HG02938 (cell line): Measurements from ENCODE around the gene MMS22L.

Source experiments
- ATAC-seq: cut with Tn5 transposase; IDR thresholded peaks from one replicate; pipeline ENCODE4 v1.9.1; 2021; ENCODE audit warnings: mild to moderate bottlenecking, moderate library complexity; ENCODE audit not compliant: unreplicated experiment

MMS22L gene

DNA sequence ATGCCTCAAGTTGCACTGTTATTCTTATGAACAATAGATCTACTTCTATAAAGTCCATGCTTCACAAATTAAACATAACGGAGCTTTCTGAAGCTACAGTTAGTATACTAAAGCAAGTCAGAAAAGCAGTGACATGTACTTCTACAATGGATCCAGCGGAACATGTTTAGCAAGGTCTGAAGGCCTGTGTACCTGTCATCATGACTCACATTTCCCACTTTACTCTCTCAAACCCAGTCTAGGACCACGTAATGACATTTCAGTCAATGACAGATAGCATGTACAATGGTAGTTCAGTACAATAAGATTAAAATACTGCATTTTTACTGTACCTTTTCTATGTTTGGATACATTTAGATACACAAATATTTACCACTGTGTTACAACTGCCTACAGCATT, 132.1 kb downstream of the MMS22L start:
- ATAC-seq = no peak

DNA sequence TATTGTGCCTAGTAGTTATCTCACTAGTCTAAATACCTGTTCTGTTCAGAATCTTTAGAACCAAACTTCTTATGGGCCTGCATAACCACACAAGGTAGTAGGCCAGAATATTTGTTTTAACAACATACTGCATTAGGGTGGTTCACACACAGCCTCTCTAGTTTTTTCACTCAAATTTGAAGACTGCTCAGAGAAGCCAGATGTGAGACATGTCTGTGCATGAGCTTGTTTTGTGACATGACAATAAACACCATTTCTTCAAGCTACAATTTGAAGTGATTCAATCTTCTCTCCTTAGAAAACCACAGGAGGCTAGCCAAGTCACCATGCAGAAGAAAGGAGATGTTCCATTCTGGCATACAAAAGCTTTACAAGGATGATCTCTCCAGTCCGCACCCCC, 135.6 kb downstream of the MMS22L start:
- ATAC-seq = no peak

GRCh38 chr6:97145691-97146090, 137.3 kb downstream of the MMS22L start:
- ATAC-seq = no peak

DNA sequence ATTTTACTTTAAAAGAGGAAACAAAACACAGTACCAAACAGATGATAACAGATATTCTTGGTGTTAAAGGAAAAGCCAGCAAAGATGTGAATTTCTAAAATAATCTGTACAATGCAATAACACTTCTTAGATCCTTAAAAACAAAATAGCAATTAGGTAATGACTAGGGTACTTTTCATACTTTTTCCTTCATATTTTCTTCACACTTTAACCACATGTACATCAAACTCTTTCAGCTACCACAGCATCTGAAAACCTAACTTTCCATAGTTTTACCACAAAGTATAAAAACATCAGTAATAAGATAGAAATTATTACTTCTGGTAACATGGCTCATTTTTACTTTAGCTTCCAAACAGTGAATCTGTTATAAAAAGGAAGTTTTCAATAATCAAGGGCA, 141.3 kb downstream of the MMS22L start:
- ATAC-seq = no peak

GRCh38 chr6:97138581-97138980, 144.4 kb downstream of the MMS22L start:
- ATAC-seq = no peak

DNA sequence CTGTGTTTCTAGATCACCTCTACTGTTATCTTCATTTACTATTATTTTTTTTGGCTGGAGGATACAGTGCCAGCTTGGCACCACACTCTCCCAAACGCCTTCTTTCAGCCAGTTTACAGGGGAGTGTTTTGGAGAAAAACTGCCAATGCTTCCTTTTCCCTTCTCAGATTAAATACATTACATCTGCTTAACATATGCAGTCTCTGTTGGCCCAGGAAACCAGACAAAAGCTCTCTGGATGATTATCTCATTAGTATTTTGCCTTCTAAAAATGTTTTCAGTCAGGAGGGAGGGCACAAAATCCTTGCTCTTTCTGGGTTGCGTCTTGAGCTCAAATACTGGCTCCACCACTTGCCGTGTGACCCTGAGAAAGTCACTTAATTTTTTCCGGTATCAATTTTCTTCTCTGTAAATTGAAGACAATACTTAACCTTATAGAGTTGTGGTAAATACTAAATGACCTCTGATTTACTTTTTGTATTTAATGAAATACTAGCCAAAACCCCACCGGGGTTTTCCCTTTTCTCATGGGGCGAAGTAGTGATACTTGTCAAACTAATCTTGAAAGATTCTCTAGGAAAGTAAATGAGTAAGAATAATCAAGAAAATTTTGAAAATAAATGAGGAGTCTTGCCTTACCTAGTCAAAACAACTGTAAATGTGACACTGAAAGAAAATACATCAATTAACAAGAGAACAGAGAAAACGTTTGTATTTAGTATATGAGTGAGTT, 146.2 kb downstream of the MMS22L start:
- peak; percentile 55 for ATAC-seq

DNA sequence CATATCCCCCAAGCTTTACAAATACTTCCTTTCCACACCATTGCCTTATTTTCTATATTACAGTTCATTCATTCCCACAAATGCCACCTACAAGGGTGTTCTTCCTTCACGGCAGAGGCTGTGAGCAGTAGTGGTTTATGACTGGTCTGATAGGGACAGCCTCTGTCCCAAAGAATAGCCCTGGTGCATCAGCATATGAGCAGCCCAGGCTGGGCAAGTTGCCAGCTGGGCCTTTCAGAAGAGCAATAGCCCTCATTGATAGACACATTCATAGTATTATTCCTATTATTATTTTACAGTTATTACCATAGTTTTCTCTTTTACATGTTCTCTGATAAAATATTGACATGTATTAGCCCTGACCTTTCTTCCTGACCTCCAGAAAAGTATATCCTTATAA, 149.9 kb downstream of the MMS22L start:
- no peak for ATAC-seq

- no peak for ATAC-seq
These were observed 153.9 kb downstream of the MMS22L start for GRCh38 chr6:97129106-97129505.

DNA sequence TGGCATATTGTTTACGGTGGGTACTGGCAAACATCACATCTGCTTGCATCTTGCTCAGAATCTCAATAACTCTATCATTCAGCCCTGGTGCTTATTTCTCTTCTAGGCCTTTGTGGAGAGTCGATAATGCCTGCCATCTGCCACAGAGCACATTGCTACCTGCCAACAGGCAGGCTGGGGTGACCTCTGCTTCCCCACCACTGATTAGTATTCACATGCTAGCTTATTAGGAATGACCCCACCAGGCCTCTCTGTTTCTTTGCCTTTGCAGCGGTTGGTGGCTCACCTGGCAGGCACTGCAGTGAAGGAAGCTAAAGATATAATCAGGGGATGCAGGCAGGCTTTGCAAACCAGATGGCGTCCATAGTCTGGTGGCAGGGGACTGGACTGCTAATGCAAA, 154.5 kb downstream of the MMS22L start:
- ATAC-seq = no peak

DNA sequence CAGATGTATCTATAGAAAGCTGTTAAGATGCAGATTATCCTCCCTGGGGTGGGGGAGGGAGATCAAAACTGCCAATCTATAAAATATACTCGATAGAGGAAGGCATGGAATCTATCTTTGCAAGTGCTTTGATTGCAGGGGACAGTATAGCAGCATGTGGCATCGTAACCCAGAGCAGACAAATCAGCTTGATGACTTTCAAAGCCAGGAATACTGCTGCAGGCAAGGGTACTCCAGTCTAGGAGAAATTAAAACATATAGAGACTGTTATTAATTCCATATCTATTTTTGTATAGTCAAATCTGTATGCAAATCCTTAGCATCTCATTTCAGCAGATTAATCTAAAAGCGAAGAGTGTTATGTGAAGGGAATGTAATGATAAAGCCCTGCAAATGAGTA, 159.4 kb downstream of the MMS22L start:
- ATAC-seq = no peak

DNA sequence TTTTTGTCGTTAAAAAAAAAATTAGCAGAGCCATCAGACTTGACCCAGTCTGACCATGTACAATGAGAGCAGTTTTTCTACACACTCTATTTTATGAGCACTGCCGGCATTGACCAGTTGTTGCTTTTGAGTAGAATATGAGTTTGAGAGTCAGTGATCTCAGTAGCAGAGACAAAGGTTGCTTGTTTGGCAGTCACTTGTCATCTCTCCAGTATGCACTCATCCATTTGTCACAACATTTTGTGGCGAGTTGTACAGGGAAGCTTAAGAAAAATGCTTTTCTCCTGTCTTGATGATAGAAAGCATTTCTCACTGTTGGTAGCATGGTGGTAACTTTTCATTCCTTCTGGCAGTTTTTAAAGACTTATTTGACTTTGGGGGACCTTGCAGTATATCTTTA, 159.9 kb downstream of the MMS22L start:
- no peak for ATAC-seq

GRCh38 chr6:97120511-97120910, 162.5 kb downstream of the MMS22L start:
- no peak for ATAC-seq

DNA sequence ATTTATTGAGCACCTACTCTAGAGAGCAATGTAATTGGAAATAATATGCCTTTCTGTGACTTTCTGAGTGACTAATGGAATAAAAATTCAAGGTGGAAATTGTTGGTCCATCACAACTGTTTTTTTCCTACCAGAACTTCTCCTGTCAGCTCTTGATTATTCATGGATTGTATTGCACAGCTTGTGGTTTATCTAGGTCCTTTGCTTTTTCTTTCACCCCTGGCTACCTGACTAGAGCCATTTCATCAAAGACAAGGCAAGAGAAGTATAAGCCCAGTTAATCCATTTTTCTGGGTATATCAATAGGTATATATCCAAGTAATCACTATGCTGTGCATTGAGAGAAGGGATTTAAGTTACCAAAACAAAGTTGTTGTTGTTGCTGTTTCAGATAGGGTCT, 168.4 kb downstream of the MMS22L start:
- no peak for ATAC-seq

GRCh38 chr6:97113170-97113569, 169.8 kb downstream of the MMS22L start:
- ATAC-seq = no peak

DNA sequence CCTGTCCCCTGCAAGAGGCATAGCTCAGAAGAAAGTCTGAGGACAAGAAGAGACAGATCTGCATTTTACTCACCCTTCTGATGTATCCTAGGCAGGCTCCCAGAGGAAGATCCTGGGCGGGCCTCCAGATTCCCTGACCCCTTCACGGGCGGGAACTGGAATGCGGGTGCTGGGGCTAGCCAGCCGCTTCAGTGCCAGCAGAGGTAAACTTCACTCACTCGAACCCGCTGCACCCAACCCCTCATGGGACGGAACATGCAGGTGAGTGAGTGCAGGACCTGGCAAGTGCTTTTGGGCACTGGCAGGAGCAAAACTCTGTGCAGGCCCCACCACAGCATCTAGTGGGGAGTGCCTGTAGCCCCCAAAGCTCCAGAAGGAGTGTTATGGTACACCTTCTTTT, 171.8 kb downstream of the MMS22L start:
- ATAC-seq = no peak

- ATAC-seq = no peak
These were observed 172.4 kb downstream of the MMS22L start for GRCh38 chr6:97110626-97111025.

DNA sequence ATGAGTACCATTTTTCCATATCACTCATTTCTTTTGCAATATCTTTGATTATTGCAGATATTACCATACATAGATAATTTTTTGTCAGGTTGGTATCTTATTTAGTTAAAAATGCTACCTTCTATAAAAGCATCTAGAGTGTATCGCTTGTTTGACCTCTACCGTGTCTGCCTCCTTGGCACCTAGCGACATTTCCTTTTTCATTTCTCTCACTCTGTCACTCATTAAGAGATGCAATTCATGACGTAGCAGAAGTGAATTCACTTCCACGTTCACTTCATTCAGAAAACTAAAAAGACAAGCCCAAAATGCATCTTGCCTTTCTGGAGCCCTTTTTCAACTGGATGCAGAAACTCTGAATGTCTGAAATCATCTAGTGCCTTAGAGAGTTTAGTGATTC, 172.9 kb downstream of the MMS22L start:
- no peak for ATAC-seq

GRCh38 chr6:97109444-97109843, 173.6 kb downstream of the MMS22L start:
- ATAC-seq = no peak

DNA sequence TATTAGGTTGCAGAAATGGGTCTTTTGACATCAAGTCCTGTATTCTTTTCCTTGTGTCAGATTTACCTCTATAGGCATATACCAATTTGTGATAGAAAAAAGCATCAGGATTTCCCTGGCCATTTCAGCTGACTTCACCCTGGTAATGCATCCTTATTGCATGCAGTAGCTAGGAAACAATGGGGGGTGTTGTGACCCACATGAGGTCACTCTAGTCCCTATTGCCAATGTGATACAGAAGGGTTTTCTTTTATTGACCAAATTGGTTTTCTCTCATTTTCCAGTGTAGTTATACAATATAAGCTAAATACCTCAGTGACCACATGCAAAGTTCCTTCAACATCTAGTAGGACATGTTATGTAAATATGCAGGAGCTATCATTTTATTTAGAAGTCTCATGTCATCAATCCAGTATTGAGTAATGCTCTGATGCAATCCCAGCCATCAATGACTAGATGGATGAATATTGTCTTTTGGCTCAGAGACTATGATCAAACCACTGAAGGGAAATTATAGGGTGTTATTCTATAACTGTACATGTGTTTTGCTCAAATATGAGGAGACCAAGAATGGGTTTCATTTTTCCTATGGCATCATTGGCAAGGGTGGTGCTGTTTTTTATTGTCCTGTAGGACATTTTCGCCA, 180.7 kb downstream of the MMS22L start:
- ATAC-seq = no peak

- ATAC-seq = no peak
These were observed 182.3 kb downstream of the MMS22L start for GRCh38 chr6:97100696-97101095.

DNA sequence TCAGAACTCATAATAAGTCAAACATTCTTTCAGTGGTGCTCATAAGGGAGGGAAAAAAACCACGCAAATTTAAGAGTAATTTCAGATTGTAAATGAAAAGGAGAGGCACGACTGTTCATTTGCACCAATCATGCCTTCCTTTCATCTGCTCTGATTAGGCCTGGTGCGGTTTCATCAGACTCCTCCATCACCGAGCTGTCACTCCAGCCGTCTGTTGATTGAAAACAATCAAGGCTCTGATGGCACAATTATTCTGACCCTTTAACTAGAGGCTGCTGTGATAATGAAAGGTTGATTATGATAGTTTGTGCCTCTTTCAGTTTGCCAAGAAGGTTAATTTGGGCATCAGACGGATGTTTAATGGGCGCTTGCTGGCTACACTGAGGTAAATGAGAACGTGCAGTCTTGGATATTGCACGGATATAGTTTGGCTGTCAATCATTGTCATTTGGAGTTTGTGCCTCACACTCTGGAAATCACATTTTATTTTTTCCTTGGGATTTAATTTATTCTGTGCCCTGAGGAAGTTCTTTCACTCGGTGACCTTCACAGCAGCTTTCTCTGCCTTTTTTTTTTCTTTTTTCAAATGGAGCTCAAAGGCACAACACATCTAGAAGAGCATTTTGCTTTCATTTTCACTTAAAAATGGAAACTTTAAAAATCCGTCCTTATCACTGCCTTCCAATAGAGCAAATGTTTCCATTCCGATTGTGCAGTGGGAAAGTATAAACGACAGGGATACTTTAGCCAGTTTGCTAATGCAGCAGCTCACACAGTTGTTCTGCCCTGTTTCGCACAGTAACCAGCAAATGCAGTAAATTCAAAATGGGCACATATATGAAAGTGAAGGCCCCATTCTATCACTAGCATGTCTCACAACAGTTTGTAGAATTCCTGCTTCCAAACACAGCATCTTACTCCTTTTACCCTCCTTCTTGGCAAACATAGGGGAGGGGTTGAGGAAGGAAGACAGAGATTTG, 185.7 kb downstream of the MMS22L start:
- no peak for ATAC-seq
